Endothelial cell (in vitro differentiated cells): ENCODE data around the gene MAGI1. TPM values are rescaled to one million over a fixed set of nuclear protein-coding genes. Genes with fewer than 3 reads are reported as not detected.

Source experiments
- DNase-seq: peaks from one replicate; pipeline ENCODE4 v3.0.0; 2021; ENCODE audit warnings: low spot score
- H3K27ac Mint-ChIP-seq: one replicate; pipeline ENCODE4 v1.8.0; 2021; ENCODE audit warnings: mixed read lengths, inconsistent platforms; ENCODE audit not compliant: unreplicated experiment
- H3K27me3 Mint-ChIP-seq: one replicate; pipeline ENCODE4 v1.8.0; 2021; ENCODE audit warnings: mild to moderate bottlenecking, moderate library complexity, mixed read lengths, inconsistent platforms; ENCODE audit not compliant: unreplicated experiment
- H3K36me3 Mint-ChIP-seq: one replicate; pipeline ENCODE4 v1.8.0; 2021; ENCODE audit warnings: mild to moderate bottlenecking, low read depth, mixed read lengths, inconsistent platforms; ENCODE audit not compliant: unreplicated experiment
- H3K4me1 Mint-ChIP-seq: one replicate; pipeline ENCODE4 v1.8.0; 2021; ENCODE audit warnings: mild to moderate bottlenecking, mixed read lengths, inconsistent platforms; ENCODE audit not compliant: unreplicated experiment
- H3K4me3 Mint-ChIP-seq: one replicate; pipeline ENCODE4 v1.8.0; 2021; ENCODE audit warnings: mild to moderate bottlenecking, mixed read lengths, inconsistent platforms; ENCODE audit not compliant: unreplicated experiment
- H3K9me3 Mint-ChIP-seq: one replicate; pipeline ENCODE4 v1.8.0; 2021; ENCODE audit warnings: mixed read lengths, inconsistent platforms; ENCODE audit not compliant: unreplicated experiment
- CTCF ChIP-seq: fragments of 200-600 bp; sonication (generic); IDR thresholded peaks from one replicate; pipeline ENCODE4 v1.5.0; 2021; ENCODE audit warnings: antibody characterized with exemption; ENCODE audit not compliant: unreplicated experiment
- total RNA-seq: library from RNA; stranded (reverse); fragmentation: NEBNext Ultra II Directional; extraction: Animal tissue kit (Norgen Biotek cat#: 25700); gene quantifications from one replicate; pipeline ENCODE4 v1.2.1, GENCODE V29; 2021; ENCODE audit not compliant: unreplicated experiment

MAGI1 gene
- total RNA-seq, 1 donor from 2014 or later = 33.8 TPM

DNA sequence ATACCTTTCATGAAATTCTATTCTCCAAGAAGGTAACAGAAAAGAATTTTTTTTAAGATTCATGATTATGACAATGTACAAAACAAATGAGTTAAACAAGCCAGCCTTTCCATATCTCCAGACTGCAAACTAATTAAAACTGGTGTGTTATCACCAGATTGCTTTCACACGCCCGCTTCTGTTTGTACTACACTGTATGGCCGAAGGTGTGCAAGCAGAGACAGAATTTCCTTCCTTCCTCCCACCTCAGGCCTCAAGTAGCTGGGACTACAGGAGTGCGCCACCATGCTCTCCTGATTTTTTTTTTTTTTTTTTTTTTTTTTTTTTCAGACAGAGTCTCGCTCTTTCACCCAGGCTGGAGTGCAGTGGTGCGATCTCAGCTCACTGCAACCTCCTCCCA, 400.4 kb downstream of the MAGI1 start:
- Mint-ChIP-seq H3K27ac (no peak overlapping the region), H3K4me1 (peaks cover 4% of the 10 kb centered on the region), H3K4me3 (no peak overlapping the region), H3K9me3 (no peaks in the 10 kb centered on the region), H3K36me3 (no peaks in the 10 kb centered on the region), H3K27me3 (no peaks in the 10 kb centered on the region)
- DNase-seq = no peak
- TF ChIP-seq CTCF = no peak

- H3K27ac Mint-ChIP-seq = no peak overlapping the region
- H3K9me3 Mint-ChIP-seq = no peaks in the 10 kb centered on the region
- no peak overlapping the region for H3K4me3 Mint-ChIP-seq
- H3K4me1 Mint-ChIP-seq = peaks cover 4% of the 10 kb centered on the region
- no peak for DNase-seq
- H3K36me3 Mint-ChIP-seq = no peaks in the 10 kb centered on the region
- H3K27me3 Mint-ChIP-seq = no peaks in the 10 kb centered on the region
- no peak for TF ChIP-seq CTCF
Measured at GRCh38 chr3:65636326-65636725, 402.4 kb downstream of the MAGI1 start.

GRCh38 chr3:65635657-65636056, 403.1 kb downstream of the MAGI1 start:
- Mint-ChIP-seq H3K27ac (no peak overlapping the region), H3K36me3 (no peaks in the 10 kb centered on the region), H3K4me1 (peaks cover 4% of the 10 kb centered on the region), H3K4me3 (no peak overlapping the region), H3K9me3 (no peaks in the 10 kb centered on the region), H3K27me3 (no peaks in the 10 kb centered on the region)
- TF ChIP-seq CTCF = no peak
- no peak for DNase-seq

DNA sequence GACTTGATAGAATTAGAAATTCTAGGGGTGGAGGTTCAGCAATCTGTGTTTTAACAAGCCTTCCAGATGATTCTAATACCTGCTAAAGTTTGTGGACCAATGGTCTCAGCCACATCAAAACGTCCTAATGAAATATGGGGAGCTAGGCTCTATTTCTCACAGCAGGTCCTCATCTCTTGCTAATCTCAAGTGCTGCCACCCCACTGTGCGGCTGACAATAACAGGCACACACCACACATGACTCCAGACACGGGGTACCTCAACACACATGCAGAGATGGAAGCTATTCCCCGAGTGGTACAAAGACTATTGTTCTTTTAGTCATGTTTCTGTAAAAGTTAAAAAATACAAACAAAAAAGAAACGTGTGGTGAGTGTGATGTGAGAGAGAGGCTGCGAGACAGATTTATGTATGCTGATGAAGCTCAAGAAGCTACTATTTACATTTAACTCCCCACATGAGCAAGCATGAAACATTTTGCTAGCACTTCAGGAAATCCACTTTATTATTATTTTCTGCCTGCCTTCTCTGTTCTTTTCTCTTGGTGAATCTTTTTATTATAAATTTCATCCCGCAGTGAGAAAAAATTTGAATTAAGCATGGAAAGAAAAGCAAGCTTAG, 405.6 kb downstream of the MAGI1 start:
- H3K4me1 Mint-ChIP-seq = no peaks in the 10 kb centered on the region
- H3K9me3 Mint-ChIP-seq = no peaks in the 10 kb centered on the region
- no peaks in the 10 kb centered on the region for H3K36me3 Mint-ChIP-seq
- no peak for DNase-seq
- H3K27ac Mint-ChIP-seq = no peak overlapping the region
- H3K4me3 Mint-ChIP-seq = no peak overlapping the region
- H3K27me3 Mint-ChIP-seq = no peaks in the 10 kb centered on the region
- no peak for TF ChIP-seq CTCF

GRCh38 chr3:65632414-65632813, 406.3 kb downstream of the MAGI1 start:
- Mint-ChIP-seq H3K36me3 (no peaks in the 10 kb centered on the region), H3K27ac (no peak overlapping the region), H3K4me3 (no peak overlapping the region), H3K4me1 (no peaks in the 10 kb centered on the region), H3K9me3 (no peaks in the 10 kb centered on the region), H3K27me3 (no peaks in the 10 kb centered on the region)
- DNase-seq = no peak
- TF ChIP-seq CTCF = no peak
